Glutamatergic neuron (in vitro differentiated cells): ENCODE measurements around the gene TBC1D9. TPM values are rescaled to one million over a fixed set of nuclear protein-coding genes. Genes with fewer than 3 reads are reported as not detected.

ENCODE experiments used
- DNase-seq: peaks from one replicate; pipeline ENCODE4 v3.0.0; 2022
- H3K27ac Mint-ChIP-seq: one replicate; pipeline ENCODE4 v1.8.0; 2020; ENCODE audit warnings: mild to moderate bottlenecking, mixed read lengths, inconsistent platforms; ENCODE audit not compliant: unreplicated experiment
- H3K27me3 Mint-ChIP-seq: one replicate; pipeline ENCODE4 v1.8.0; 2020; ENCODE audit warnings: mild to moderate bottlenecking, moderate library complexity, mixed read lengths, inconsistent platforms; ENCODE audit not compliant: unreplicated experiment
- H3K36me3 Mint-ChIP-seq: one replicate; pipeline ENCODE4 v1.8.0; 2020; ENCODE audit warnings: mild to moderate bottlenecking, mixed read lengths, inconsistent platforms; ENCODE audit not compliant: unreplicated experiment
- H3K4me1 Mint-ChIP-seq: one replicate; pipeline ENCODE4 v1.8.0; 2020; ENCODE audit warnings: mild to moderate bottlenecking, low read depth, mixed read lengths, inconsistent platforms; ENCODE audit not compliant: unreplicated experiment
- H3K4me3 Mint-ChIP-seq: one replicate; pipeline ENCODE4 v1.8.0; 2020; ENCODE audit warnings: mild to moderate bottlenecking, mixed read lengths, inconsistent platforms; ENCODE audit not compliant: unreplicated experiment
- H3K9me3 Mint-ChIP-seq: one replicate; pipeline ENCODE4 v1.8.0; 2020; ENCODE audit warnings: mild to moderate bottlenecking, moderate library complexity, mixed read lengths, inconsistent platforms; ENCODE audit not compliant: unreplicated experiment
- total RNA-seq: library from RNA; stranded (reverse); fragmentation: NEBNext Ultra II Directional; extraction: Animal tissue kit (Norgen Biotek cat#: 25700); gene quantifications from one replicate; pipeline ENCODE4 v1.2.1, GENCODE V29; 2021; ENCODE audit not compliant: unreplicated experiment
- TF ChIP-seq, protein P1 (sequence below): fragments of 200-600 bp; sonication (generic); IDR thresholded peaks from one replicate; pipeline ENCODE4 v1.5.0; 2021; ENCODE audit not compliant: partially characterized antibody, unreplicated experiment

TBC1D9 gene
- total RNA-seq, 1 donor from 2014 or later: 47.8 TPM

- Mint-ChIP-seq H3K4me1 (peaks cover 7% of the 10 kb centered on the region), H3K9me3 (peaks cover 4% of the 10 kb centered on the region), H3K27me3 (peaks cover 4% of the 10 kb centered on the region), H3K27ac (no peak overlapping the region), H3K36me3 (peaks cover 17% of the 10 kb centered on the region), H3K4me3 (no peak overlapping the region)
- no peak for DNase-seq
- TF ChIP-seq, protein P1, sequence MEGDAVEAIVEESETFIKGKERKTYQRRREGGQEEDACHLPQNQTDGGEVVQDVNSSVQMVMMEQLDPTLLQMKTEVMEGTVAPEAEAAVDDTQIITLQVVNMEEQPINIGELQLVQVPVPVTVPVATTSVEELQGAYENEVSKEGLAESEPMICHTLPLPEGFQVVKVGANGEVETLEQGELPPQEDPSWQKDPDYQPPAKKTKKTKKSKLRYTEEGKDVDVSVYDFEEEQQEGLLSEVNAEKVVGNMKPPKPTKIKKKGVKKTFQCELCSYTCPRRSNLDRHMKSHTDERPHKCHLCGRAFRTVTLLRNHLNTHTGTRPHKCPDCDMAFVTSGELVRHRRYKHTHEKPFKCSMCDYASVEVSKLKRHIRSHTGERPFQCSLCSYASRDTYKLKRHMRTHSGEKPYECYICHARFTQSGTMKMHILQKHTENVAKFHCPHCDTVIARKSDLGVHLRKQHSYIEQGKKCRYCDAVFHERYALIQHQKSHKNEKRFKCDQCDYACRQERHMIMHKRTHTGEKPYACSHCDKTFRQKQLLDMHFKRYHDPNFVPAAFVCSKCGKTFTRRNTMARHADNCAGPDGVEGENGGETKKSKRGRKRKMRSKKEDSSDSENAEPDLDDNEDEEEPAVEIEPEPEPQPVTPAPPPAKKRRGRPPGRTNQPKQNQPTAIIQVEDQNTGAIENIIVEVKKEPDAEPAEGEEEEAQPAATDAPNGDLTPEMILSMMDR: no peak
Measured at GRCh38 chr4:140680686-140681085, 75.5 kb downstream of the TBC1D9 start.

DNA sequence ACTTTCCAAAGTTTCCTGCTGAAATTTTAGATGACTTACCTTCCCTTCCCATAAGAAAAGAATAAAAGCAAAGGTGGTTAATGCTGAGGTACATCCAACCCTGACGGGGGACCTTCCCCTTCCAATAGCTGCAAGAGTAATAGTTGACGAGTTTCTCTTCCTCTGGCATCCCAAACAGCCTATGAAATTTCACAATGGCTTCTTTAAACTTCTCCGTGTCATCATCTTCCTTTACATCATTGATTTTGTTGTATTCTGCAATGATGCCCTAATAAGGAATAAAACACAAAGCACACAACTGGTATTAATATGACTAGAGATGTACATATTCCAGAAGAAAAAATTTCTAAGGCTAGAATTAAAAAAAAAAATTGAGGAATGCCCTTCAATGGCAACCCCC, 76.6 kb downstream of the TBC1D9 start:
- Mint-ChIP-seq H3K36me3 (peaks cover 17% of the 10 kb centered on the region), H3K27ac (no peak overlapping the region), H3K4me1 (peaks cover 5% of the 10 kb centered on the region), H3K27me3 (peaks cover 4% of the 10 kb centered on the region), H3K4me3 (no peak overlapping the region), H3K9me3 (peaks cover 4% of the 10 kb centered on the region)
- TF ChIP-seq, protein P1: no peak
- no peak for DNase-seq

DNA sequence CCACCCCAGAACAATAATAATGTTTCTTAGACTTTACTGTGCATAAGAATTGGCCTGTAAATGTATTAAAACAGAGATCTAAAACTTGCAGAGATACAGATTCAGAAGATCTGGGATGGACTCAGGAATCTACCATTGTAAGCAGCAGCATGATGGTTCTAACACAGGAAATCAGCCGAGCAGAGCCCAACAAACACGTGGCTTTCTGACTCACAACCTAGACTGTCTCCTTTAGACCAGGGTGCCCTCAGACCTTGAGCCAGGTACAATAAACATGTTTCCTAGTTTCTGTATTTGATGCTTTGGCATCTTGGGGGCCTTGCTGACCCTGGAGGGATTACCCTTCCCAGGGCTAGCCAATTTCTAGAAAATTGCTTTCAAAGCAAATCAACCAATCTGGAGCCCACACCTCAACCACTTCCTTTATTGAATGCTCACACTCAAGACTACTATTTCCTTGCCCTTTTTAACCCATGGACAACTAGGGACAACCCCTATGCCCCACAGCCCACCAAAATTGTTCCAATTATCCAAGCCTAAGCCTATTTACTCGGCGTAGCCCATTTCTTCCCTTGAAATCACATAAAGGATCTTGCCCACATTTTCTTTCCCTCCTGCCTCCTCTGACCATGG, 80.5 kb downstream of the TBC1D9 start:
- peak overlapping the region; percentile 60 for H3K27ac Mint-ChIP-seq
- H3K9me3 Mint-ChIP-seq: peaks cover 15% of the 10 kb centered on the region
- peaks cover 12% of the 10 kb centered on the region for H3K27me3 Mint-ChIP-seq
- H3K36me3 Mint-ChIP-seq: peaks cover 17% of the 10 kb centered on the region
- peaks cover 25% of the 10 kb centered on the region for H3K4me1 Mint-ChIP-seq
- no peak for DNase-seq
- H3K4me3 Mint-ChIP-seq: no peak overlapping the region
- TF ChIP-seq, protein P1: no peak

- peak overlapping the region; percentile 63 for H3K4me3 Mint-ChIP-seq
- H3K27me3 Mint-ChIP-seq: peaks cover 12% of the 10 kb centered on the region
- H3K4me1 Mint-ChIP-seq: peaks cover 25% of the 10 kb centered on the region
- DNase-seq: peak; percentile 77
- TF ChIP-seq, protein P1: no peak
- H3K9me3 Mint-ChIP-seq: peaks cover 15% of the 10 kb centered on the region
- peaks cover 25% of the 10 kb centered on the region for H3K36me3 Mint-ChIP-seq
- peak overlapping the region; percentile 99 for H3K27ac Mint-ChIP-seq
Measured at GRCh38 chr4:140673729-140674128, 82.5 kb downstream of the TBC1D9 start.

DNA sequence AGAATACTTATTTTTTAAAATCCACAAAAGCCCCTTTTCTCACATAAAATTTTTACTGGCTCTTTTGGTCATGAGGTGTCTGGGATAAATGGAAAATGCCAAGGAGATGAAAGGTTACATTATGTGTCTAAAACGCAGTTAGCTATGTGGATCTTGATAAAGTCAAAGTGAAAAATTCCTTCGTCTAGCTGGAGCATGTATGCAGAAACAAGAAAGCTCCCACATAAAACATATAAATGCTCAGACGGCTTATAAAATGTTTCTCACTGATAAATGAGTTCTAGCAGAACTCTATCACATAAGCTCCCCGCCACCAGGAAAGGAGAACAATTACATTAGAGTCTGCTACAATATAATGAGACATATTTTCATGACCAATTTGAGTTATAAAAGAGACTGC, 83.8 kb downstream of the TBC1D9 start:
- DNase-seq: no peak
- H3K27me3 Mint-ChIP-seq: peaks cover 11% of the 10 kb centered on the region
- peaks cover 11% of the 10 kb centered on the region for H3K9me3 Mint-ChIP-seq
- H3K4me1 Mint-ChIP-seq: peaks cover 25% of the 10 kb centered on the region
- peaks cover 13% of the 10 kb centered on the region for H3K36me3 Mint-ChIP-seq
- peak overlapping the region; percentile 99 for H3K27ac Mint-ChIP-seq
- H3K4me3 Mint-ChIP-seq: no peak overlapping the region
- TF ChIP-seq, protein P1: no peak
